GM18951 (cell line): Measurements from ENCODE around the gene VASN.

Source experiments
- POLR2A ChIP-seq: IDR thresholded peaks from 4 replicates; pipeline ENCODE4 v1.6.1; 2011; ENCODE audit warnings: mild to moderate bottlenecking; ENCODE audit not compliant: insufficient read length, insufficient read depth; ENCODE audit errors: extremely low read depth
- in situ Hi-C: fragments of 300-500 bp; cut with MboI; formaldehyde crosslinking; loops from one replicate; pipeline ENCODE4 v1.12.0; 2022; ENCODE audit warnings: low sequenced_read_pairs, mixed read lengths, inconsistent platforms; ENCODE audit not compliant: unreplicated experiment

Gene VASN

GRCh38 chr16:4364196-4365013 lies 7.2 kb upstream of the VASN start:
- in situ Hi-C loops, result no loop called here

GRCh38 chr16:4365014-4365406 lies 6.6 kb upstream of the VASN start:
- in situ Hi-C loops, result no loop called here
- no peak for TF ChIP-seq POLR2A

More at GRCh38 chr16:4364196-4365013, 7.2 kb upstream of the VASN start:
- no peak for TF ChIP-seq POLR2A

GRCh38 chr16:4365615-4366014 lies 6.0 kb upstream of the VASN start:
- in situ Hi-C loops, result no loop called here
- no peak for TF ChIP-seq POLR2A

- in situ Hi-C loops, result no loop called here
- TF ChIP-seq POLR2A, result no peak
These were observed 5.6 kb upstream of the VASN start for GRCh38 chr16:4366016-4366415.

- in situ Hi-C loops, result no loop called here
- TF ChIP-seq POLR2A, result no peak
These were observed 4.2 kb upstream of the VASN start for GRCh38 chr16:4367393-4367856.

- TF ChIP-seq POLR2A, result no peak
- in situ Hi-C loops, result no loop called here
These were observed 2.5 kb upstream of the VASN start for GRCh38 chr16:4369007-4369733.

GRCh38 chr16:4370151-4370550 lies 1.5 kb upstream of the VASN start:
- TF ChIP-seq POLR2A, result no peak
- in situ Hi-C loops, result no loop called here

- no peak for TF ChIP-seq POLR2A
- in situ Hi-C loops, result no loop called here
These were observed 885 bp upstream of the VASN start for GRCh38 chr16:4370570-4371356.

GRCh38 chr16:4372001-4372577 lies 441 bp downstream of the VASN start:
- no peak for TF ChIP-seq POLR2A
- in situ Hi-C loops, result no loop called here

GRCh38 chr16:4372578-4373355 lies 1.1 kb downstream of the VASN start:
- no peak for TF ChIP-seq POLR2A
- in situ Hi-C loops, result no loop called here

- in situ Hi-C loops, result no loop called here
These were observed 1.8 kb downstream of the VASN start for GRCh38 chr16:4373356-4373908.

More at GRCh38 chr16:4373356-4373908, 1.8 kb downstream of the VASN start:
- TF ChIP-seq POLR2A, result no peak
